ENCODE results near the gene PAPPA. TPM values are rescaled to one million over a fixed set of nuclear protein-coding genes. Genes with fewer than 3 reads are reported as not detected.

The PAPPA gene
- polyA plus RNA-seq, 1 donor from 2014 or later, result 0.41 TPM

GRCh38 chr9:116162241-116162781 is 8.7 kb downstream of the PAPPA start:
- TF ChIP-seq SMC3 (conservative IDR thresholded peaks at IDR 0.05; ENCODE audit: poor library complexity) (no peak), EZH2 (IDR thresholded peaks at IDR 0.05; ENCODE audit: borderline replicate concordance, insufficient read depth, low read length, poor library complexity, severe bottlenecking) (no peak), RAD21 (conservative IDR thresholded peaks at IDR 0.05) (no peak), MXI1 (conservative IDR thresholded peaks at IDR 0.05; ENCODE audit: poor library complexity, severe bottlenecking) (no peak), TAF1 (IDR thresholded peaks at IDR 0.05; ENCODE audit: low read depth) (no peak), EP300 (conservative IDR thresholded peaks at IDR 0.05; ENCODE audit: poor library complexity, severe bottlenecking) (no peak), POLR2AphosphoS5 (IDR thresholded peaks at IDR 0.05) (no peak)
- TF ChIP-seq, protein P1, sequence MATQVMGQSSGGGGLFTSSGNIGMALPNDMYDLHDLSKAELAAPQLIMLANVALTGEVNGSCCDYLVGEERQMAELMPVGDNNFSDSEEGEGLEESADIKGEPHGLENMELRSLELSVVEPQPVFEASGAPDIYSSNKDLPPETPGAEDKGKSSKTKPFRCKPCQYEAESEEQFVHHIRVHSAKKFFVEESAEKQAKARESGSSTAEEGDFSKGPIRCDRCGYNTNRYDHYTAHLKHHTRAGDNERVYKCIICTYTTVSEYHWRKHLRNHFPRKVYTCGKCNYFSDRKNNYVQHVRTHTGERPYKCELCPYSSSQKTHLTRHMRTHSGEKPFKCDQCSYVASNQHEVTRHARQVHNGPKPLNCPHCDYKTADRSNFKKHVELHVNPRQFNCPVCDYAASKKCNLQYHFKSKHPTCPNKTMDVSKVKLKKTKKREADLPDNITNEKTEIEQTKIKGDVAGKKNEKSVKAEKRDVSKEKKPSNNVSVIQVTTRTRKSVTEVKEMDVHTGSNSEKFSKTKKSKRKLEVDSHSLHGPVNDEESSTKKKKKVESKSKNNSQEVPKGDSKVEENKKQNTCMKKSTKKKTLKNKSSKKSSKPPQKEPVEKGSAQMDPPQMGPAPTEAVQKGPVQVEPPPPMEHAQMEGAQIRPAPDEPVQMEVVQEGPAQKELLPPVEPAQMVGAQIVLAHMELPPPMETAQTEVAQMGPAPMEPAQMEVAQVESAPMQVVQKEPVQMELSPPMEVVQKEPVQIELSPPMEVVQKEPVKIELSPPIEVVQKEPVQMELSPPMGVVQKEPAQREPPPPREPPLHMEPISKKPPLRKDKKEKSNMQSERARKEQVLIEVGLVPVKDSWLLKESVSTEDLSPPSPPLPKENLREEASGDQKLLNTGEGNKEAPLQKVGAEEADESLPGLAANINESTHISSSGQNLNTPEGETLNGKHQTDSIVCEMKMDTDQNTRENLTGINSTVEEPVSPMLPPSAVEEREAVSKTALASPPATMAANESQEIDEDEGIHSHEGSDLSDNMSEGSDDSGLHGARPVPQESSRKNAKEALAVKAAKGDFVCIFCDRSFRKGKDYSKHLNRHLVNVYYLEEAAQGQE (IDR thresholded peaks at IDR 0.05; ENCODE audit: borderline replicate concordance), result no peak
- TF ChIP-seq, protein P2, sequence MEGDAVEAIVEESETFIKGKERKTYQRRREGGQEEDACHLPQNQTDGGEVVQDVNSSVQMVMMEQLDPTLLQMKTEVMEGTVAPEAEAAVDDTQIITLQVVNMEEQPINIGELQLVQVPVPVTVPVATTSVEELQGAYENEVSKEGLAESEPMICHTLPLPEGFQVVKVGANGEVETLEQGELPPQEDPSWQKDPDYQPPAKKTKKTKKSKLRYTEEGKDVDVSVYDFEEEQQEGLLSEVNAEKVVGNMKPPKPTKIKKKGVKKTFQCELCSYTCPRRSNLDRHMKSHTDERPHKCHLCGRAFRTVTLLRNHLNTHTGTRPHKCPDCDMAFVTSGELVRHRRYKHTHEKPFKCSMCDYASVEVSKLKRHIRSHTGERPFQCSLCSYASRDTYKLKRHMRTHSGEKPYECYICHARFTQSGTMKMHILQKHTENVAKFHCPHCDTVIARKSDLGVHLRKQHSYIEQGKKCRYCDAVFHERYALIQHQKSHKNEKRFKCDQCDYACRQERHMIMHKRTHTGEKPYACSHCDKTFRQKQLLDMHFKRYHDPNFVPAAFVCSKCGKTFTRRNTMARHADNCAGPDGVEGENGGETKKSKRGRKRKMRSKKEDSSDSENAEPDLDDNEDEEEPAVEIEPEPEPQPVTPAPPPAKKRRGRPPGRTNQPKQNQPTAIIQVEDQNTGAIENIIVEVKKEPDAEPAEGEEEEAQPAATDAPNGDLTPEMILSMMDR (IDR thresholded peaks at IDR 0.05; ENCODE audit: poor library complexity, severe bottlenecking), result no peak
- peaks cover 34% of the 10 kb centered on the region for H3K27me3 ChIP-seq (ENCODE audit: insufficient read depth, low read depth, low read length)
- H3K4me2 ChIP-seq (ENCODE audit: low read length), result no peak overlapping the region
- no peaks in the 10 kb centered on the region for H3K36me3 ChIP-seq (ENCODE audit: insufficient read depth, low read length)
- H3K27ac ChIP-seq (ENCODE audit: low read length), result no peak overlapping the region
- no peaks in the 10 kb centered on the region for H3K9me3 ChIP-seq (ENCODE audit: low read length)
- no peak overlapping the region for H3K9ac ChIP-seq (ENCODE audit: low read length)
- no peak overlapping the region for H3K4me3 ChIP-seq (ENCODE audit: low read length)
- H3F3A ChIP-seq (ENCODE audit: insufficient read depth, low read length, poor library complexity, severe bottlenecking), result no peaks in the 10 kb centered on the region
- no peaks in the 10 kb centered on the region for H4K20me1 ChIP-seq (ENCODE audit: insufficient read depth)
- no peak overlapping the region for H2AFZ ChIP-seq (ENCODE audit: low read depth, low read length)
- no peaks in the 10 kb centered on the region for H3K9me2 ChIP-seq (ENCODE audit: insufficient read depth, low read length)
- no peaks in the 10 kb centered on the region for H3K79me2 ChIP-seq (replicated peaks; ENCODE audit: insufficient read depth, low read length)

- H3K27me3 ChIP-seq (ENCODE audit: insufficient read depth, low read depth, low read length), result peaks cover 23% of the 10 kb centered on the region
- H3K9me2 ChIP-seq (ENCODE audit: insufficient read depth, low read length), result no peaks in the 10 kb centered on the region
- H3K4me3 ChIP-seq (ENCODE audit: low read length), result no peak overlapping the region
- H3K9ac ChIP-seq (ENCODE audit: low read length), result no peak overlapping the region
- H3K9me3 ChIP-seq (ENCODE audit: low read length), result no peaks in the 10 kb centered on the region
- no peaks in the 10 kb centered on the region for H3K79me2 ChIP-seq (replicated peaks; ENCODE audit: insufficient read depth, low read length)
- TF ChIP-seq EZH2 (IDR thresholded peaks at IDR 0.05; ENCODE audit: borderline replicate concordance, insufficient read depth, low read length, poor library complexity, severe bottlenecking) (no peak), EP300 (conservative IDR thresholded peaks at IDR 0.05; ENCODE audit: poor library complexity, severe bottlenecking) (no peak), SMC3 (conservative IDR thresholded peaks at IDR 0.05; ENCODE audit: poor library complexity) (no peak), MXI1 (conservative IDR thresholded peaks at IDR 0.05; ENCODE audit: poor library complexity, severe bottlenecking) (no peak), RAD21 (conservative IDR thresholded peaks at IDR 0.05) (no peak), POLR2AphosphoS5 (IDR thresholded peaks at IDR 0.05) (no peak), TAF1 (IDR thresholded peaks at IDR 0.05; ENCODE audit: low read depth) (no peak)
- TF ChIP-seq, protein P1 (IDR thresholded peaks at IDR 0.05; ENCODE audit: borderline replicate concordance), result no peak
- TF ChIP-seq, protein P2 (IDR thresholded peaks at IDR 0.05; ENCODE audit: poor library complexity, severe bottlenecking), result no peak
- H2AFZ ChIP-seq (ENCODE audit: low read depth, low read length), result no peak overlapping the region
- H3F3A ChIP-seq (ENCODE audit: insufficient read depth, low read length, poor library complexity, severe bottlenecking), result no peaks in the 10 kb centered on the region
- no peaks in the 10 kb centered on the region for H3K36me3 ChIP-seq (ENCODE audit: insufficient read depth, low read length)
- H4K20me1 ChIP-seq (ENCODE audit: insufficient read depth), result no peaks in the 10 kb centered on the region
- no peak overlapping the region for H3K4me2 ChIP-seq (ENCODE audit: low read length)
- no peak overlapping the region for H3K27ac ChIP-seq (ENCODE audit: low read length)
These were observed 9.9 kb downstream of the PAPPA start for GRCh38 chr9:116163293-116164055.
